Measurements from ENCODE around the gene RANBP9.

Gene RANBP9

DNA sequence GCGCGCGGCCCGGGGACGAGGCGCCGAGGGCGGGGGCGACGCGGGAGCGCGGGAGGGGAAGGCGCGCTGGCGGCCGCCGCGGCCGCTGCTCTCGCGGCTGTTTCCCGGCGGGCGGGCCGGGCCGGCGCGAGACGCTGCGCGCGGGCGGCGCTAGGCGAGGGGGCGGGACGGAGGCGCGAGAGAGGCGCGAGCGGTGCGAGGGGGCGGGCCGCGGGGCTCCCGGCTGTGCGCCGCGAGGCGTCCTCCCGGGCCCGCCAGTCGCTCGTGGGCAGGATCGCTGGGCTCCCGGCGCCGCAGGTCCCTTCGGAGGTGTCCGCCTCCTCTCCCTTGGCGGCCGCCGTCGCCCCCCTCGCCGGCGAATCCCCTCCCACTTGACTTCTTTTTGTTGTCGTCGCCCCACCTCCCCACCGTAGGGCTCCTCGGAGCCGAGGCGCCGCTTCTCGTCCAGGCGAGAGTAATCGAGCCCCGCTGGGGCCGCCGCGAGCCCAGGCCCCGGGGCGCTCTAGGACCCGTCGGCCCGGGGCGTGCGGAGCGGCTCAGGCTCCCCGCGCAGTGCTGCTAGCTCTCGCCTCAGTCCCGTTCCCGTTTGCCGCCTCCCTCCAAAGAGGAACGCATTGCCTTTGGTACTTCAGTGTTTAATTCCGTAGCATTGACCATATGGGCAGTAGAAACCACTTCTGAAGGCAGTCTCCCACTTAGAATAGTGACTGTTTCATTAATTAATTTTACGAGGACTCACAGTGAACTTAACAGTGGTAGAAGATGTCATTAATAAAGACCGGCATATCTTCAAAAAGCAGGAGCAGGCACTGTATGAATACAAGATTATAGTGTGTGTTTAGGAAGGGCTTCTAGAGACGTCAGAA, at the start of gene RANBP9:
RANBP9 (minus strand) TSS at position 103 of the 866 bp plus-strand sequence. CDS start 330 bp downstream, outside the sequence.
- DNase-seq = peak; percentile 88

DNA sequence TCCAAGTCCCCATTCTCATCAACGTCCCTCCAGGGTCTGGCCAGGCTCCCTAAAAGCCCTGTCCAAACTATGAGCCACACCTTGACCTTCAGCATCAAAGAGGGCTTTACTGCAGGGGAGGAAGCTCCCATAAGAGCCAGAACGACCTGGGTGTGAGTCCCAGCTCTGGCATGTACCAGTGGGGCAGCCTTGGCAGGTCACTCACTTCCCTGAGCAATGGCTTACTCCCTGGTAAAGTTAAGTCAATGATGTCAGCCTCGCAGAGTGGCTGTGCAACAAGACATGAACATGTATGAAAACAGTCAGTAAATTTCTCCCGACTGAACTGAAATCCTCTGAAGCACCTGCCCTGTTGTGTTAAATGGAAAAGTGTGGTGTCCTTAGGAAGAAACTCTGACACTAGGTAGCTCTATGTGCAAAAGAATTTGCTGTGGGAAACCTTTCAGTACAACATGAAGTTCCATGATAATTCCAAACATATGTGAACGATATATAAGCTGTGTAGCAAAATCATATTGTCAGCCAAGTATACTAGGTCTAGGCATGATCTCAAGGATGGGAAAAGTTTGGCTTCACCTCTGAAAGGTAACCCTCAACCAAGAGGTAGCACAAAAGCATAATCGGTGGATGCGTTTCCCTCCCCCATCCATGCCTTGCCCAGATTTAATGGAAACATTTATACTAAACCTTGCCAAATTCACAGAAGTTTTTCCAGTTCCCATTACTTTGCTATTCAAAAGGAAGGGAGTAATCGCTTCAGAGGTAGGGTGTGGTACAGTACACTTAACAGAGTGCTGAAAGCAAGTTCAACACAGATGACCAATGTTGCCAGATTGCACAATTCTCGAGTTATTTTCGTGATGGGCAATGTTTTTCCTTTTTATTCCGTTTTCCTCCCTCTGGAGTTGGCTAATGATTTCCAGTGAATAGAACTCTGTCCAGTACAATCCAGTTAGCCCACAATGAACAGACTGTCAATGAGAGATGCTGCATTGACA, 49.0 kb upstream of the RANBP9 start:
- DNase-seq = no peak

GRCh38 chr6:13759025-13759424, 47.4 kb upstream of the RANBP9 start:
- no peak for DNase-seq

- no peak for DNase-seq
Observed at GRCh38 chr6:13754644-13755043, 43.0 kb upstream of the RANBP9 start.

DNA sequence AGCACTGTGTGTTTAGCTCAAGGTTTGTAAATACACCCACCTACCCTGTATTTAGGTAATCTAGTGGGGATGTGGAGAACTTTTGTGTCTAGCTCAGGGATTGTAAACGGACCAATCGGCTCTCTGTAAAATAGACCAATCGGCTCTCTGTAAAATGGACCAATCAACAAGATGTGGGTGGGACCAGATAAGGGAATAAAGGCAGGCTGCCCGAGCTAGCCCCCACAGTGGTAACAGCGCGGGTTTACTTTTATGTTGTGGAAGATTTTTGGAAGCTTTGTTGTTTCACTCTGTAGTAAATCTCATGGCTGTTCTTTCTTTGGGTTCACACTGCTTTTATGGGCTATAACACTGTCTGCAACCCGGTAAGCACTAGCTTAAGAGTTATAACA, 32.1 kb upstream of the RANBP9 start:
- no peak for DNase-seq

GRCh38 chr6:13742961-13743735, 31.5 kb upstream of the RANBP9 start:
- DNase-seq = no peak

GRCh38 chr6:13741365-13741764, 29.7 kb upstream of the RANBP9 start:
- no peak for DNase-seq

DNA sequence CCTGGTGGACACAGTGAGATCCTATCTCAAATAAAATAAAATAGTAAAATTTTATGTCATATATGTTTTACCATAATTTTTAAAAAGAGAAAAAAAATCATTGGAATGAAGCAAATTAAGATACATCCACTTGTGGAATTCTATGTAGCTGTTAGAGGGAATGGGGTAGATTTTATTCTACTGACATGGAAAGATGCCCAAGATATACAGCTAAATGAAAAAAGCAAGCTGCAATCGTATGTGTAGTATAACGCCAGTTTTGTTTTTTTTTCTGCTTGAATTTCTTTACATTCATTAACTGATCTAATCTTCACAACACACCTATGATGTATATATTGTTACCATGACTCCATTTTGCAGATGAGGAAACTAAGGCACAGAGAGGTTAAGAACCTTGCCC, 23.4 kb upstream of the RANBP9 start:
- DNase-seq = no peak

- DNase-seq = no peak
Observed at GRCh38 chr6:13733178-13733887, 21.7 kb upstream of the RANBP9 start.

GRCh38 chr6:13730704-13731103, 19.1 kb upstream of the RANBP9 start:
- DNase-seq = no peak

DNA sequence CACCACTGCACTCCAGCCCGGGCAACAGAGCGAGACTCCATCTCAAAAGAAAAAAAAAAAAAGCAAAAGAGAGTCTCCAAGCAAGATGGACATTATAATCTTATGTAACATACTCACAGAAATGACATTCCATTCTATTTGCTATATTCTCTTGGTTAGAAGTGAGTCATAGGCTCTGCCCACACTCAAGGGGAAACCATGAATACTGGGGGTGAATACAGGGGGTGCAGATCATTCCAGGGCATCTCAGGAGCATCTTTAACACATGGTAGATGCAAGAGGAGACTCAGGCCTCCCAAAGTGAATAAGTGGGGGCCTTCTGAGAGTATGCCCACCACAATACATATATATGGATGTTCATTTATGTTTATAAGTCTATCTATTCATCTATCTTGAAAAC, 18.3 kb upstream of the RANBP9 start:
- DNase-seq = no peak

GRCh38 chr6:13725570-13725969, 13.9 kb upstream of the RANBP9 start:
- no peak for DNase-seq

DNA sequence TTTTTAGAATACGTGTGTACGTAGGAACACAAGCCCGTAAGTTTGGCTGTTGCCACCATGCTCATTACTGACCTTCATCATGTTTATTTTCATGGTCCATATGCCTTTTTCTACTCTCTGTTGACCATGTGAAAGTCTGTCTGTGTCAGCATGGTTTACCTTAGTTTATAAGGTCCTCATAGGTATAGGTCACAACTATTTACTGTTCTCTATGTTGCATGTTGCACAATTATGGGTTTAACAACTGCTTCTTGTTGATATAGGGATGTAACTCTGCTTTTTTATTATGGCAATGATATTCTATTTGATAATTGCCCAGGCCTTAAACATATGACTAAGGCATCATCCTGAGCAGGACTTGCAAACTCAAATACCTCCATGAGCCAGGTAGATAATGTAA, 13.4 kb upstream of the RANBP9 start:
- no peak for DNase-seq

- no peak for DNase-seq
Observed at GRCh38 chr6:13724182-13724581, 12.5 kb upstream of the RANBP9 start.

GRCh38 chr6:13722880-13723279, 11.2 kb upstream of the RANBP9 start:
- DNase-seq = no peak

GRCh38 chr6:13718123-13718458, 6.5 kb upstream of the RANBP9 start:
- DNase-seq = no peak

GRCh38 chr6:13716955-13717295, 5.3 kb upstream of the RANBP9 start:
- no peak for DNase-seq

- DNase-seq = no peak
Observed at GRCh38 chr6:13716225-13716954, 4.8 kb upstream of the RANBP9 start.

- DNase-seq = no peak
Observed at GRCh38 chr6:13715444-13715883, 3.8 kb upstream of the RANBP9 start.

DNA sequence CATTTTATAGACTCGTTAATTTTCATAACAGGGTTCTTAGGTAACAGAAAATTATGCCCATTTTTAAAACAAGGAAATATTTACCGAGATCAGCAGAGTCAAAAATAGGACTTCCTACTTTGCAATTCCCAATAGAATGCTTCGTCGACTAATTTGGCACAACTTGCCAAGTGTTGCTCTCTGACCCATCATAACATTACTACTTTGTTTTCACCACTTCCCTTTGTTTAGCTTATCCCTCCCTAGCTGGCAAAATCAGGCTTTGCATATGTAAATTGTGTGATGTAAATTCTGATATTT, 914 bp upstream of the RANBP9 start:
- no peak for DNase-seq

DNA sequence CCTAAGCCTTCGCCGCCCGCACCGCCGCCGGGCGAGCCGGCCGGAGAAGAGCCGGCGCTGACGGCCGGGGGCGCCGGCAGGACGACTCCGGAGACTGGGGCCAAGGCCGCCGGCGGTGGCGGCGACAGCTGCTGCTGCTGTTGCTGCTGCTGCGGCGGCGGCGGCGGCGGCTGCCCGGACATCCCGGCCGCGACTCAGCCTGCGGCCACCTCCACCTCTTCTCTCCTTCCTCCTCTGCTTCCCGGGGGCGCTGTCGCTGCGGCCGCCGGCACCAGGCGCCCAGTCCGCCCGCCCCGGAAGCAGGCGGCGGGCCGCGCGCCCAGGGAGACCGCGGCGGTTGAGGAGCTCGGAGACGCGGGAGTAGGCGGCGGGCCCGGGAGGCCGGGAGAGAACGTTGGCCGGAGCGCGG, 307 bp downstream of the RANBP9 start:
- no peak for DNase-seq

Data from activated naive CD4-positive, alpha-beta T cell treated with anti-CD3 and anti-CD28 coated beads, Interleukin-2, amount 50 U/mL, for 16 hours (primary cell).